Osteocyte (in vitro differentiated cells): ENCODE results near the gene ANKIB1. TPM values are rescaled to one million over a fixed set of nuclear protein-coding genes. Genes with fewer than 3 reads are reported as not detected.

Experiments used
- DNase-seq: peaks from one replicate; pipeline ENCODE4 v3.0.0; 2021; ENCODE audit warnings: mixed read lengths; ENCODE audit not compliant: unreplicated experiment; ENCODE audit errors: extremely low spot score
- H3K27ac Mint-ChIP-seq: one replicate; pipeline ENCODE4 v1.8.0; 2021; ENCODE audit warnings: mild to moderate bottlenecking, mixed read lengths; ENCODE audit not compliant: unreplicated experiment
- H3K27me3 Mint-ChIP-seq: one replicate; pipeline ENCODE4 v1.8.0; 2021; ENCODE audit warnings: mixed read lengths; ENCODE audit not compliant: unreplicated experiment
- H3K36me3 Mint-ChIP-seq: one replicate; pipeline ENCODE4 v1.8.0; 2021; ENCODE audit warnings: mixed read lengths; ENCODE audit not compliant: unreplicated experiment
- H3K4me1 Mint-ChIP-seq: one replicate; pipeline ENCODE4 v1.8.0; 2021; ENCODE audit warnings: mixed read lengths; ENCODE audit not compliant: unreplicated experiment
- H3K4me3 Mint-ChIP-seq: one replicate; pipeline ENCODE4 v1.8.0; 2021; ENCODE audit warnings: mild to moderate bottlenecking, moderate library complexity, mixed read lengths; ENCODE audit not compliant: unreplicated experiment
- H3K9me3 Mint-ChIP-seq: one replicate; pipeline ENCODE4 v1.8.0; 2021; ENCODE audit warnings: mixed read lengths; ENCODE audit not compliant: unreplicated experiment
- CTCF ChIP-seq: fragments of 200-600 bp; sonication (generic); IDR thresholded peaks from 2 replicates; pipeline ENCODE4 v1.5.0; 2021; ENCODE audit warnings: antibody characterized with exemption, mild to moderate bottlenecking, moderate library complexity
- total RNA-seq: library from RNA; stranded (reverse); gene quantifications from 2 replicates; pipeline ENCODE4 v1.2.1, GENCODE V29; 2021

The ANKIB1 gene
- total RNA-seq, 1 donor from 2014 or later, result 63.8 TPM

- no peak for TF ChIP-seq CTCF
- Mint-ChIP-seq H3K27ac (no peak overlapping the region), H3K9me3 (no peaks in the 10 kb centered on the region), H3K36me3 (peaks cover 17% of the 10 kb centered on the region), H3K4me3 (no peak overlapping the region), H3K4me1 (no peaks in the 10 kb centered on the region), H3K27me3 (no peaks in the 10 kb centered on the region)
- DNase-seq, result no peak
These were observed 73.5 kb downstream of the ANKIB1 start for GRCh38 chr7:92319243-92319642.

- TF ChIP-seq CTCF, result no peak
- peaks cover 25% of the 10 kb centered on the region for H3K36me3 Mint-ChIP-seq
- H3K4me3 Mint-ChIP-seq, result no peak overlapping the region
- H3K9me3 Mint-ChIP-seq, result no peaks in the 10 kb centered on the region
- H3K4me1 Mint-ChIP-seq, result peaks cover 9% of the 10 kb centered on the region
- no peak overlapping the region for H3K27ac Mint-ChIP-seq
- H3K27me3 Mint-ChIP-seq, result no peaks in the 10 kb centered on the region
- no peak for DNase-seq
These were observed 79.4 kb downstream of the ANKIB1 start for GRCh38 chr7:92325173-92325572.

GRCh38 chr7:92325858-92326257 lies 80.1 kb downstream of the ANKIB1 start:
- Mint-ChIP-seq H3K9me3 (no peaks in the 10 kb centered on the region), H3K36me3 (peaks cover 18% of the 10 kb centered on the region), H3K27ac (no peak overlapping the region), H3K27me3 (no peaks in the 10 kb centered on the region), H3K4me3 (no peak overlapping the region), H3K4me1 (peaks cover 9% of the 10 kb centered on the region)
- no peak for TF ChIP-seq CTCF
- no peak for DNase-seq

GRCh38 chr7:92330835-92331438 lies 85.2 kb downstream of the ANKIB1 start:
- H3K27ac Mint-ChIP-seq, result no peak overlapping the region
- H3K4me1 Mint-ChIP-seq, result peaks cover 4% of the 10 kb centered on the region
- peaks cover 10% of the 10 kb centered on the region for H3K9me3 Mint-ChIP-seq
- H3K4me3 Mint-ChIP-seq, result no peak overlapping the region
- no peaks in the 10 kb centered on the region for H3K27me3 Mint-ChIP-seq
- H3K36me3 Mint-ChIP-seq, result peaks cover 33% of the 10 kb centered on the region
- no peak for TF ChIP-seq CTCF
- DNase-seq, result no peak

- Mint-ChIP-seq H3K27me3 (no peaks in the 10 kb centered on the region), H3K27ac (no peak overlapping the region), H3K4me3 (no peak overlapping the region), H3K36me3 (peaks cover 38% of the 10 kb centered on the region), H3K4me1 (no peaks in the 10 kb centered on the region), H3K9me3 (peaks cover 16% of the 10 kb centered on the region)
- no peak for DNase-seq
- no peak for TF ChIP-seq CTCF
These were observed 85.7 kb downstream of the ANKIB1 start for GRCh38 chr7:92331508-92331907.
